Uterus (tissue), 2 donors: Measurements from ENCODE around the gene CDC37.

Experiments used
- CTCF ChIP-seq, 4 experiments: fragments of 200-600 bp in 2 of 4; fragments of 450-650 bp in 2 of 4; sonication (generic) in 2 of 4; IDR thresholded peaks; one replicate each; pipeline ENCODE4 v1.5.1; 2016 to 2019; ENCODE audit warnings: antibody characterized with exemption in 4 of 4, mild to moderate bottlenecking in 2 of 4, moderate library complexity in 1 of 4
- POLR2A ChIP-seq, 2 donors: fragments of 450-650 bp; IDR thresholded peaks; one replicate each; pipeline ENCODE4 v1.6.1; 2016; ENCODE audit warnings: antibody characterized with exemption in 2 of 2, mild to moderate bottlenecking in 1 of 2, moderate library complexity in 1 of 2

GRCh38 chr19:10439588-10439987, 36.2 kb upstream of the CDC37 start:
- TF ChIP-seq CTCF (IDR thresholded peaks at IDR 0.05) (no peak), POLR2A (IDR thresholded peaks at IDR 0.05) (no peak)
